ENCODE data around the gene MAK.
"Not testable (repeated sequence)": the region's sequence is repeated elsewhere in the genome, so short reads cannot be mapped to it uniquely, and the experiment has no call there.

MAK gene

DNA sequence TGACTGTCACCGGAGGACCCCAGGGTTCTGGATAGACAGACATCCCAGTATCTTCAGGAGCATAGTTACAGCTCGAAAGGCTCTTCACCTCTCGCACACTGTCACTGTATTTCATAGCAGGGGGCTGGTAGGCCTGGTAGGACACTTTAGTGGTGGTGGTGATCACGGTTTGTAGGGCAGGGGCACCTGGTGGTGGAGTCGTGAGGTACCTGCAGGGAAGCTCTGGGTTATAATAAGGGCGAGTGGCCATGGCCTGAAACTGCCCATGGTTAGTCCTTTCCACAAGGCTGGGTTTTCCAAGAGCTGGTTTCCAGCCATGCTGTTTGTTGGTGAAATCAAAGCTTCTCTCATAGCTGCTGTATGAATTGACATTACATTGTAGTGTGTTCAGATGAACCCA, 35.9 kb upstream of the MAK start:
- TF ChIP-seq EZH2 (IDR thresholded peaks at IDR 0.05; ENCODE audit: borderline replicate concordance, low read depth, low read length, severe bottlenecking), result no peak
- TF ChIP-seq, protein P1, sequence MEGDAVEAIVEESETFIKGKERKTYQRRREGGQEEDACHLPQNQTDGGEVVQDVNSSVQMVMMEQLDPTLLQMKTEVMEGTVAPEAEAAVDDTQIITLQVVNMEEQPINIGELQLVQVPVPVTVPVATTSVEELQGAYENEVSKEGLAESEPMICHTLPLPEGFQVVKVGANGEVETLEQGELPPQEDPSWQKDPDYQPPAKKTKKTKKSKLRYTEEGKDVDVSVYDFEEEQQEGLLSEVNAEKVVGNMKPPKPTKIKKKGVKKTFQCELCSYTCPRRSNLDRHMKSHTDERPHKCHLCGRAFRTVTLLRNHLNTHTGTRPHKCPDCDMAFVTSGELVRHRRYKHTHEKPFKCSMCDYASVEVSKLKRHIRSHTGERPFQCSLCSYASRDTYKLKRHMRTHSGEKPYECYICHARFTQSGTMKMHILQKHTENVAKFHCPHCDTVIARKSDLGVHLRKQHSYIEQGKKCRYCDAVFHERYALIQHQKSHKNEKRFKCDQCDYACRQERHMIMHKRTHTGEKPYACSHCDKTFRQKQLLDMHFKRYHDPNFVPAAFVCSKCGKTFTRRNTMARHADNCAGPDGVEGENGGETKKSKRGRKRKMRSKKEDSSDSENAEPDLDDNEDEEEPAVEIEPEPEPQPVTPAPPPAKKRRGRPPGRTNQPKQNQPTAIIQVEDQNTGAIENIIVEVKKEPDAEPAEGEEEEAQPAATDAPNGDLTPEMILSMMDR (IDR thresholded peaks at IDR 0.05; ENCODE audit: borderline replicate concordance, extremely low read depth, low read length, poor library complexity, severe bottlenecking), result no peak
- Histone ChIP-seq H3K4me3 (ENCODE audit: low read depth in 1 of 2, low read length in 2 of 2) (no peak overlapping the region), H3K9ac (ENCODE audit: low read depth, low read length) (no peak overlapping the region), H3K4me2 (ENCODE audit: insufficient read depth, low read length) (no peak overlapping the region), H3K27me3 (ENCODE audit: insufficient read depth, low read length, poor library complexity) (no peaks in the 10 kb centered on the region), H3K79me2 (ENCODE audit: insufficient read depth, low read length) (no peaks in the 10 kb centered on the region), H3K36me3 (ENCODE audit: insufficient read depth, low read length) (no peaks in the 10 kb centered on the region), H3K27ac (ENCODE audit: low read length) (no peak overlapping the region), H3K9me3 (ENCODE audit: insufficient read depth, low read length, severe bottlenecking) (no peaks in the 10 kb centered on the region), H4K20me1 (ENCODE audit: insufficient read depth, low read length) (no peaks in the 10 kb centered on the region), H3K4me1 (ENCODE audit: insufficient read depth, low read length) (no peaks in the 10 kb centered on the region), H2AFZ (ENCODE audit: low read depth, low read length) (no peak overlapping the region)
- ATAC-seq (ENCODE audit: insufficient read depth, low read depth) (no peak), DNase-seq (no peak)

DNA sequence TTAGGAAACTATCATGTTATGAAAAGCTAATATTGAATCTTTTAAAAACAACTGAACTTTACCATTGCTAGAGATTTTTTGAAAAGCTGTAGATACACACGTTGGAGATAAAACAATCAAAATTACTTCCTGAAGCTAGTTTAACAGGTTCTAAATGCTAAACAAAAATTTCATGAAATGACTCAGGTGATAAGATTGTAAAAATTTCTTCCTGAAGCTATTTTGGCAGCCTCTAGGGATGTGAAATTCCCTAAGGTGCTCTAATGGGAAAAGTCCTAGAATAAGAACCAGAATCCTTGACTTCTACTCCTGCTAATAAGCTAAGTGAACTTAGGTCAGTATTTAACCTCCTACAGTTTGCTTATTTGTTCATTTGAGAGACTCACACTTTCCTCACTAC, 35.0 kb upstream of the MAK start:
- no peaks in the 10 kb centered on the region for H3K9me3 ChIP-seq (ENCODE audit: insufficient read depth, low read length, severe bottlenecking)
- no peaks in the 10 kb centered on the region for H4K20me1 ChIP-seq (ENCODE audit: insufficient read depth, low read length)
- DNase-seq, result no peak
- H3K4me1 ChIP-seq (ENCODE audit: insufficient read depth, low read length), result no peaks in the 10 kb centered on the region
- no peaks in the 10 kb centered on the region for H3K79me2 ChIP-seq (ENCODE audit: insufficient read depth, low read length)
- TF ChIP-seq, protein P1 (IDR thresholded peaks at IDR 0.05; ENCODE audit: borderline replicate concordance, extremely low read depth, low read length, poor library complexity, severe bottlenecking), result no peak
- no peak for TF ChIP-seq EZH2 (IDR thresholded peaks at IDR 0.05; ENCODE audit: borderline replicate concordance, low read depth, low read length, severe bottlenecking)
- no peak overlapping the region for H2AFZ ChIP-seq (ENCODE audit: low read depth, low read length)
- H3K4me2 ChIP-seq (ENCODE audit: insufficient read depth, low read length), result no peak overlapping the region
- no peaks in the 10 kb centered on the region for H3K27me3 ChIP-seq (ENCODE audit: insufficient read depth, low read length, poor library complexity)
- H3K9ac ChIP-seq (ENCODE audit: low read depth, low read length), result no peak overlapping the region
- H3K27ac ChIP-seq (ENCODE audit: low read length), result no peak overlapping the region
- no peak overlapping the region for H3K4me3 ChIP-seq (ENCODE audit: low read depth in 1 of 2, low read length in 2 of 2)
- H3K36me3 ChIP-seq (ENCODE audit: insufficient read depth, low read length), result no peaks in the 10 kb centered on the region
- no peak for ATAC-seq (ENCODE audit: insufficient read depth, low read depth)

DNA sequence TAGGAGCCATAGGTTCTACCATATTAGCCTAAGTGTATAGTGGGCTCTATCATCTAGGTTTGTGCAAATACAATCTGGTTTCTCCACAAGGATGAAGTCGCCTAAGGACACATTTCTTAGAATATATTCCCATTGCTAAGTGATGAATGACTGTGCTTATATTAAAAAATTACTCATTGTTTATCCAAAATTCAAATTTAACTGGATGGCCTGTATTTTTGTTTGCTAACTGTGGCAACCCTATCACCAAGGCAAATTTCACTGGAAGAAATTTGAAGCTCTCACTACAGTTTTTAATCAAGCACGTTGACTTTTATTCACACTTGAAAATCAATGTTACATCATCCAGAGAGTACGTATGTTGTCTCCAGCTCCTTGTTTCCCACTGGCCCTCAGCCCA, 29.6 kb upstream of the MAK start:
- Histone ChIP-seq H3K27ac (ENCODE audit: low read length) (no peak overlapping the region), H3K9ac (ENCODE audit: low read depth, low read length) (no peak overlapping the region), H3K4me2 (ENCODE audit: insufficient read depth, low read length) (no peak overlapping the region), H3K9me3 (ENCODE audit: insufficient read depth, low read length, severe bottlenecking) (no peaks in the 10 kb centered on the region), H3K36me3 (ENCODE audit: insufficient read depth, low read length) (no peaks in the 10 kb centered on the region), H3K27me3 (ENCODE audit: insufficient read depth, low read length, poor library complexity) (no peaks in the 10 kb centered on the region), H3K79me2 (ENCODE audit: insufficient read depth, low read length) (no peaks in the 10 kb centered on the region), H3K4me3 (ENCODE audit: low read depth in 1 of 2, low read length in 2 of 2) (no peak overlapping the region), H3K4me1 (ENCODE audit: insufficient read depth, low read length) (no peaks in the 10 kb centered on the region), H2AFZ (ENCODE audit: low read depth, low read length) (no peak overlapping the region), H4K20me1 (ENCODE audit: insufficient read depth, low read length) (no peaks in the 10 kb centered on the region)
- DNase-seq, result no peak
- TF ChIP-seq EZH2 (IDR thresholded peaks at IDR 0.05; ENCODE audit: borderline replicate concordance, low read depth, low read length, severe bottlenecking), result no peak
- TF ChIP-seq, protein P1 (IDR thresholded peaks at IDR 0.05; ENCODE audit: borderline replicate concordance, extremely low read depth, low read length, poor library complexity, severe bottlenecking), result no peak
- no peak for ATAC-seq (ENCODE audit: insufficient read depth, low read depth)

DNA sequence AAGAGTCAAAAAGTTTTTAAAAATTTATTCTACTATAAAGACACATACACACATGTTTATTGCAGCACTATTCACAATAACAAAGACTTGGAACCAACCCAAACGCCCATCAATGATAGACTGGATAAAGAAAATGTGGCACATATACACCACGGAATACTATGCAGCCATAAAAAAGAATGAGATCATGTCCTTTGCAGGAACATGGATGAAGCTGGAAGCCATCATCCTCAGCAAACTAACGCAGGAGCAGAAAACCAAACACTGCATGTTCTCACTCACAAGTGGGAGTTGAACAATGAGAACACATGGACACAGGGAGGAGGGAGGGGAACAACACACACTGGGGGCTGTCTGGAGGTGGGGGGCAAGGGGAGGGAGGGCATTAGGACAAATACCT, 28.4 kb upstream of the MAK start:
- H3K79me2 ChIP-seq (ENCODE audit: insufficient read depth, low read length); H4K20me1 ChIP-seq (ENCODE audit: insufficient read depth, low read length); DNase-seq; H3K4me3 ChIP-seq (ENCODE audit: low read depth in 1 of 2, low read length in 2 of 2); H3K27ac ChIP-seq (ENCODE audit: low read length); H3K36me3 ChIP-seq (ENCODE audit: insufficient read depth, low read length); H3K9me3 ChIP-seq (ENCODE audit: insufficient read depth, low read length, severe bottlenecking); H3K4me1 ChIP-seq (ENCODE audit: insufficient read depth, low read length); H3K9ac ChIP-seq (ENCODE audit: low read depth, low read length); H2AFZ ChIP-seq (ENCODE audit: low read depth, low read length); H3K4me2 ChIP-seq (ENCODE audit: insufficient read depth, low read length); ATAC-seq (ENCODE audit: insufficient read depth, low read depth); H3K27me3 ChIP-seq (ENCODE audit: insufficient read depth, low read length, poor library complexity): not testable (repeated sequence)

DNA sequence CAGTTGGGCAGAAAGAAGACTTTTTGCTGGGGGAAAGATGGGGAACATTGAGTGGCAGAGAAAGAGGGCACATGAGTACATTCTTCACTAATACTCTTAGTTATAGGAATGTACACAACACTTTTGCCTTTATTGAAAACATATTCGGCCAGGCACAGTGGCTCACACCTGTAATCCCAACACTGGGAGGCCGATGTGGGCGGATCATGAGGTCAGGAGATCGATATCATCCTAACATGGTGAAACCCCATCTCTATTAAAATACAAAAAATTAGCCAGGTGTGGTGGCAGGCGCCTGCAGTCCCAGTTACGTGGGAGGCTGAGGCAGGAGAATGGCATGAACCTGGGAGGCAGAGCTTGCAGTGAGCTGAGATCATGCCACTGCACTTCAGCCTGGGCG, 24.7 kb upstream of the MAK start:
- not testable (repeated sequence) for DNase-seq; ATAC-seq (ENCODE audit: insufficient read depth, low read depth); H3K9me3 ChIP-seq (ENCODE audit: insufficient read depth, low read length, severe bottlenecking)

More for the DNA sequence above, 24.7 kb upstream of the MAK start:
- not testable (repeated sequence) for H3K36me3 ChIP-seq (ENCODE audit: insufficient read depth, low read length); H4K20me1 ChIP-seq (ENCODE audit: insufficient read depth, low read length); H3K27me3 ChIP-seq (ENCODE audit: insufficient read depth, low read length, poor library complexity); H3K9ac ChIP-seq (ENCODE audit: low read depth, low read length); H3K27ac ChIP-seq (ENCODE audit: low read length); H3K79me2 ChIP-seq (ENCODE audit: insufficient read depth, low read length); H3K4me3 ChIP-seq (ENCODE audit: low read depth in 1 of 2, low read length in 2 of 2); H3K4me1 ChIP-seq (ENCODE audit: insufficient read depth, low read length); H3K4me2 ChIP-seq (ENCODE audit: insufficient read depth, low read length); H2AFZ ChIP-seq (ENCODE audit: low read depth, low read length)

Data from DND-41 (cell line).